Sigmoid colon (tissue), 7 donors: ENCODE data around the gene ATP2C1. TPM values are rescaled to one million over a fixed set of nuclear protein-coding genes. Genes with fewer than 3 reads are reported as not detected.

Source experiments
- DNase-seq: peaks from one replicate; pipeline ENCODE4 v3.0.0-alpha.2; 2019
- H3K27ac ChIP-seq, 4 donors: fragments of 200-600 bp; sonication (generic); one replicate each; pipeline ENCODE4 v1.5.1; 2016 to 2019; ENCODE audit warnings: mild to moderate bottlenecking in 1 of 4
- H3K27me3 ChIP-seq, 3 donors: fragments of 200-600 bp; sonication (generic); one replicate each; pipeline ENCODE4 v1.5.1; 2019; ENCODE audit warnings: mild to moderate bottlenecking in 1 of 3
- H3K36me3 ChIP-seq, 4 donors: fragments of 200-600 bp; sonication (generic); one replicate each; pipeline ENCODE4 v1.5.1; 2016 to 2019
- H3K4me1 ChIP-seq, 4 donors: fragments of 200-600 bp; sonication (generic); one replicate each; pipeline ENCODE4 v1.5.1; 2017 to 2019
- H3K4me3 ChIP-seq, 4 donors: fragments of 200-600 bp; sonication (generic); one replicate each; pipeline ENCODE4 v1.5.1; 2017 to 2019; ENCODE audit warnings: mild to moderate bottlenecking in 2 of 4, moderate library complexity in 1 of 4
- H3K9me3 ChIP-seq, 4 donors: fragments of 200-600 bp in 3 of 4; sonication (generic) in 3 of 4; one replicate each; pipeline versions ENCODE4 v1.5.1 to v1.6.1; 2013 to 2019
- CTCF ChIP-seq, 4 experiments: fragments of 450-650 bp in 3 of 4; fragments of 200-600 bp in 1 of 4; IDR thresholded peaks; one replicate each; pipeline ENCODE4 v1.5.1; 2016 to 2019; ENCODE audit warnings: antibody characterized with exemption in 4 of 4, mild to moderate bottlenecking in 3 of 4, moderate library complexity in 2 of 4
- EP300 ChIP-seq, 4 donors: sonication (generic); formaldehyde crosslinking; IDR thresholded peaks; one replicate each; pipeline ENCODE4 v1.6.1; 2017; ENCODE audit warnings: antibody characterized with exemption in 4 of 4
- POLR2A ChIP-seq, 2 donors: fragments of 450-650 bp; IDR thresholded peaks; one replicate each; pipeline ENCODE4 v1.6.1; 2016; ENCODE audit warnings: antibody characterized with exemption in 2 of 2, mild to moderate bottlenecking in 2 of 2, moderate library complexity in 2 of 2
- POLR2AphosphoS5 ChIP-seq, 4 donors: sonication (generic); formaldehyde crosslinking; IDR thresholded peaks; one replicate each; pipeline ENCODE4 v1.6.1; 2017; ENCODE audit warnings: antibody characterized with exemption in 4 of 4
- WGBS, 2 donors: extraction: QIAGEN DNeasy Blood & Tissue Kit; methylation state at CpG; one replicate each; pipeline ENCODE4 v1.1.7; 2013; 5-methylcytosine and 5-hydroxymethylcytosine counted together
- intact Hi-C: fragments of 100-400 bp; cut with DNase I; formaldehyde crosslinking; loops from one replicate; pipeline ENCODE4 v1.15.1; 2023
- polyA plus RNA-seq, 3 donors: library from polyadenylated mRNA; stranded (reverse); fragments of 200-250 nt; gene quantifications; one replicate each; pipeline ENCODE4 v1.2.3, GENCODE V29; 2013
- total RNA-seq, 4 donors: library from RNA; depleted of rRNA; stranded (reverse); fragments of >200 nt; gene quantifications; one replicate each; pipeline ENCODE4 v1.1.0, GENCODE V29; 2016
- donor health status: healthy with polysubstance abuse.
- donor health status: Bipolar disorder and iron deficiency.
- donor health status: healthy.

Gene ATP2C1
- total and polyA plus RNA-seq, 7 donors = 13.8 to 46.7 (median 38.0) TPM

- no peak overlapping the region for H3K4me3 ChIP-seq
- TF ChIP-seq POLR2A (IDR thresholded peaks at IDR 0.05) (no peak), CTCF (IDR thresholded peaks at IDR 0.05) (no peak), EP300 (IDR thresholded peaks at IDR 0.05) (no peak)
- DNase-seq = no peak
- 88 to 90% methylated on average over 4 of the region's 4 CpGs for WGBS, 2 donors
- intact Hi-C loops = no loop called here
- no peaks in the 10 kb centered on the region for H3K9me3 ChIP-seq
- no peaks in the 10 kb centered on the region for H3K4me1 ChIP-seq
- peaks cover 0 to 47% (median 5%) of the 10 kb centered on the region in 4 donors for H3K36me3 ChIP-seq
- no peak overlapping the region for H3K27ac ChIP-seq
- H3K27me3 ChIP-seq = no peaks in the 10 kb centered on the region
Measured at GRCh38 chr3:130976706-130977105, 82.8 kb downstream of the ATP2C1 start.

DNA sequence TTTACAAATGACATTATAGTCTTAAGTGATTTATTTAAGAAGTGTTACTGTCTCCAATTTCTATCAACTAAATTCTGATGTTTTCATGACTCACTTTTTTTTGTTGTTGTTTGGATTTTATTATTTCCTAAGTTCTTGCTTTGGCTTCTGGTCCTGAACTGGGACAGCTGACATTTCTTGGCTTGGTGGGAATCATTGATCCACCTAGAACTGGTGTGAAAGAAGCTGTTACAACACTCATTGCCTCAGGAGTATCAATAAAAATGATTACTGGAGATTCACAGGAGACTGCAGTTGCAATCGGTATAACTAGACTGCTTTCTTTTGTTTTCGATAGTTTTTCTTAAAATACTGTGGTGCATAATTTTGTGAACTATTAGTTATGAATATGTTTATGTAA, 85.2 kb downstream of the ATP2C1 start:
- no peaks in the 10 kb centered on the region for H3K9me3 ChIP-seq
- peaks cover 0 to 44% (median 5%) of the 10 kb centered on the region in 4 donors for H3K36me3 ChIP-seq
- H3K27me3 ChIP-seq = no peaks in the 10 kb centered on the region
- TF ChIP-seq EP300 (IDR thresholded peaks at IDR 0.05) (no peak), POLR2A (IDR thresholded peaks at IDR 0.05) (no peak), CTCF (IDR thresholded peaks at IDR 0.05) (no peak), POLR2AphosphoS5 (IDR thresholded peaks at IDR 0.05) (no peak)
- no peak overlapping the region for H3K27ac ChIP-seq
- H3K4me3 ChIP-seq = no peak overlapping the region
- DNase-seq = no peak
- no peaks in the 10 kb centered on the region for H3K4me1 ChIP-seq
- 94% methylated on average over 2 of the region's 2 CpGs for WGBS, 2 donors
- intact Hi-C loops = no loop called here

- intact Hi-C loops = no loop called here
- H3K27ac ChIP-seq = no peak overlapping the region
- no peaks in the 10 kb centered on the region for H3K9me3 ChIP-seq
- TF ChIP-seq CTCF (IDR thresholded peaks at IDR 0.05) (no peak), EP300 (IDR thresholded peaks at IDR 0.05) (no peak), POLR2A (IDR thresholded peaks at IDR 0.05) (no peak), POLR2AphosphoS5 (IDR thresholded peaks at IDR 0.05) (no peak)
- WGBS, 2 donors = 93 to 96% methylated on average over 2 of the region's 2 CpGs
- DNase-seq = no peak
- H3K4me3 ChIP-seq = no peak overlapping the region
- H3K36me3 ChIP-seq = peaks cover 0 to 28% (median 0%) of the 10 kb centered on the region in 4 donors
- H3K27me3 ChIP-seq = no peaks in the 10 kb centered on the region
- no peaks in the 10 kb centered on the region for H3K4me1 ChIP-seq
Measured at GRCh38 chr3:130981469-130981868, 87.6 kb downstream of the ATP2C1 start.

- Histone ChIP-seq H3K4me1 (no peaks in the 10 kb centered on the region), H3K27ac (no peak overlapping the region), H3K9me3 (no peaks in the 10 kb centered on the region), H3K4me3 (no peak overlapping the region), H3K36me3 (peaks cover 0 to 35% (median 2%) of the 10 kb centered on the region in 4 donors), H3K27me3 (no peaks in the 10 kb centered on the region)
- intact Hi-C loops = no loop called here
- DNase-seq = no peak
- TF ChIP-seq EP300 (IDR thresholded peaks at IDR 0.05) (no peak), POLR2A (IDR thresholded peaks at IDR 0.05) (no peak), CTCF (IDR thresholded peaks at IDR 0.05) (no peak), POLR2AphosphoS5 (IDR thresholded peaks at IDR 0.05) (no peak)
- WGBS, 2 donors = 69 to 73% methylated on average over 5 of the region's 5 CpGs
Measured at GRCh38 chr3:130990282-130990681, 96.4 kb downstream of the ATP2C1 start.

- intact Hi-C loops = no loop called here
- TF ChIP-seq EP300 (IDR thresholded peaks at IDR 0.05) = no peak
- TF ChIP-seq CTCF (IDR thresholded peaks at IDR 0.05) = no peak
- no peak for TF ChIP-seq POLR2A (IDR thresholded peaks at IDR 0.05)
- TF ChIP-seq POLR2AphosphoS5 (IDR thresholded peaks at IDR 0.05) = no peak
- no peak overlapping the region for H3K27ac ChIP-seq
- H3K27me3 ChIP-seq = no peaks in the 10 kb centered on the region
- no peaks in the 10 kb centered on the region for H3K9me3 ChIP-seq
- H3K36me3 ChIP-seq = peaks cover 0 to 42% (median 2%) of the 10 kb centered on the region in 4 donors
- WGBS, 2 donors = 96 to 97% methylated on average over 5 of the region's 5 CpGs
- H3K4me1 ChIP-seq = no peaks in the 10 kb centered on the region
- DNase-seq = no peak
- H3K4me3 ChIP-seq = no peak overlapping the region
Measured at GRCh38 chr3:130991126-130991525, 97.2 kb downstream of the ATP2C1 start.
